HAP-1 (cell line): ENCODE data around the gene FAT1.

ENCODE experiments used
- DNase-seq, 2 experiments: peaks; one replicate each; pipeline ENCODE4 v3.0.0-alpha.2; 2016 to 2020; ENCODE audit warnings: low spot score in 2 of 2
- H3K27me3 ChIP-seq: fragments of 250-450 bp; sonication (Bioruptor Pico); 2 replicates; pipeline ENCODE4 v1.5.1; 2020; ENCODE audit warnings: low read depth, mild to moderate bottlenecking, moderate library complexity
- H3K36me3 ChIP-seq: fragments of 250-450 bp; sonication (Bioruptor Pico); replicated peaks from 2 replicates; pipeline ENCODE4 v1.5.1; 2020; ENCODE audit warnings: mild to moderate bottlenecking
- H3K4me1 ChIP-seq: fragments of 250-450 bp; sonication (Bioruptor Pico); 2 replicates; pipeline ENCODE4 v1.5.1; 2020; ENCODE audit warnings: mild to moderate bottlenecking
- H3K4me3 ChIP-seq: fragments of 250-450 bp; sonication (Bioruptor Pico); 2 replicates; pipeline ENCODE4 v1.5.1; 2020; ENCODE audit warnings: mild to moderate bottlenecking, moderate library complexity
- H3K9me3 ChIP-seq: fragments of 250-450 bp; sonication (Bioruptor Pico); 2 replicates; pipeline ENCODE4 v1.5.1; 2020; ENCODE audit warnings: mild to moderate bottlenecking, moderate library complexity
- in situ Hi-C: fragments of 300-500 bp; cut with MboI; formaldehyde crosslinking; loops from 3 replicates; pipeline ENCODE4 v1.14.3; 2020; ENCODE audit warnings: low sequenced_read_pairs, inconsistent platforms, mixed read lengths

FAT1 gene

GRCh38 chr4:186557061-186557460 is 166.6 kb downstream of the FAT1 start:
- Histone ChIP-seq H3K36me3 (no peaks in the 10 kb centered on the region), H3K9me3 (peaks cover 2% of the 10 kb centered on the region; the same call in 1 of the 2 replicates), H3K4me3 (no peak overlapping the region), H3K4me1 (no peaks in the 10 kb centered on the region), H3K27me3 (no peaks in the 10 kb centered on the region)
- in situ Hi-C loops, result no loop called here
- no peak for DNase-seq

GRCh38 chr4:186554914-186555827 is 168.5 kb downstream of the FAT1 start, which contains the start of gene MTNR1A:
Gene MTNR1A (minus strand): TSS chr4:186555567. CDS start chr4:186555365, 202 bp downstream.
- DNase-seq, result no peak
- Histone ChIP-seq H3K9me3 (no peaks in the 10 kb centered on the region; the same call in 1 of the 2 replicates), H3K4me1 (no peaks in the 10 kb centered on the region), H3K36me3 (no peaks in the 10 kb centered on the region), H3K27me3 (peaks cover 6% of the 10 kb centered on the region), H3K4me3 (no peak within 1 kb of the TSS)
- in situ Hi-C loops, result no loop called here

GRCh38 chr4:186554539-186554913 is 169.1 kb downstream of the FAT1 start:
- H3K36me3 ChIP-seq, result no peaks in the 10 kb centered on the region
- H3K27me3 ChIP-seq, result peaks cover 7% of the 10 kb centered on the region
- in situ Hi-C loops, result no loop called here
- no peaks in the 10 kb centered on the region for H3K4me1 ChIP-seq
- no peak overlapping the region for H3K4me3 ChIP-seq
- no peak for DNase-seq
- no peaks in the 10 kb centered on the region for H3K9me3 ChIP-seq

GRCh38 chr4:186553717-186554116 is 169.9 kb downstream of the FAT1 start:
- H3K4me3 ChIP-seq, result no peak overlapping the region
- DNase-seq, result no peak
- H3K4me1 ChIP-seq, result no peaks in the 10 kb centered on the region
- no peaks in the 10 kb centered on the region for H3K9me3 ChIP-seq
- H3K27me3 ChIP-seq, result peaks cover 7% of the 10 kb centered on the region
- no peaks in the 10 kb centered on the region for H3K36me3 ChIP-seq
- in situ Hi-C loops, result no loop called here

- no peak for DNase-seq
- H3K27me3 ChIP-seq, result peaks cover 7% of the 10 kb centered on the region
- no peak overlapping the region for H3K4me3 ChIP-seq
- no peaks in the 10 kb centered on the region for H3K36me3 ChIP-seq
- no peaks in the 10 kb centered on the region for H3K9me3 ChIP-seq
- in situ Hi-C loops, result no loop called here
- no peaks in the 10 kb centered on the region for H3K4me1 ChIP-seq
These were observed 171.8 kb downstream of the FAT1 start for GRCh38 chr4:186551849-186552248.

GRCh38 chr4:186545436-186545835 is 178.2 kb downstream of the FAT1 start:
- Histone ChIP-seq H3K9me3 (no peaks in the 10 kb centered on the region), H3K27me3 (peaks cover 4% of the 10 kb centered on the region), H3K36me3 (no peaks in the 10 kb centered on the region), H3K4me3 (no peak overlapping the region), H3K4me1 (no peaks in the 10 kb centered on the region)
- DNase-seq, result no peak
- in situ Hi-C loops, result no loop called here

- H3K27me3 ChIP-seq, result no peaks in the 10 kb centered on the region
- H3K4me3 ChIP-seq, result no peak overlapping the region
- in situ Hi-C loops, result no loop called here
- no peak for DNase-seq
- H3K4me1 ChIP-seq, result no peaks in the 10 kb centered on the region
- no peaks in the 10 kb centered on the region for H3K9me3 ChIP-seq
- H3K36me3 ChIP-seq, result no peaks in the 10 kb centered on the region
These were observed 180.4 kb downstream of the FAT1 start for GRCh38 chr4:186543206-186543605.

- H3K9me3 ChIP-seq, result no peaks in the 10 kb centered on the region
- no peaks in the 10 kb centered on the region for H3K4me1 ChIP-seq
- no peak for DNase-seq
- no peaks in the 10 kb centered on the region for H3K36me3 ChIP-seq
- in situ Hi-C loops, result no loop called here
- no peak overlapping the region for H3K4me3 ChIP-seq
- H3K27me3 ChIP-seq, result no peaks in the 10 kb centered on the region
These were observed 181.9 kb downstream of the FAT1 start for GRCh38 chr4:186541801-186542200.

- no peaks in the 10 kb centered on the region for H3K9me3 ChIP-seq
- DNase-seq, result no peak
- H3K36me3 ChIP-seq, result no peaks in the 10 kb centered on the region
- in situ Hi-C loops, result no loop called here
- H3K27me3 ChIP-seq, result no peaks in the 10 kb centered on the region
- no peak overlapping the region for H3K4me3 ChIP-seq
- no peaks in the 10 kb centered on the region for H3K4me1 ChIP-seq
These were observed 185.7 kb downstream of the FAT1 start for GRCh38 chr4:186537843-186538521.
